Measurements from ENCODE around the gene RUFY4.

Gene RUFY4

DNA sequence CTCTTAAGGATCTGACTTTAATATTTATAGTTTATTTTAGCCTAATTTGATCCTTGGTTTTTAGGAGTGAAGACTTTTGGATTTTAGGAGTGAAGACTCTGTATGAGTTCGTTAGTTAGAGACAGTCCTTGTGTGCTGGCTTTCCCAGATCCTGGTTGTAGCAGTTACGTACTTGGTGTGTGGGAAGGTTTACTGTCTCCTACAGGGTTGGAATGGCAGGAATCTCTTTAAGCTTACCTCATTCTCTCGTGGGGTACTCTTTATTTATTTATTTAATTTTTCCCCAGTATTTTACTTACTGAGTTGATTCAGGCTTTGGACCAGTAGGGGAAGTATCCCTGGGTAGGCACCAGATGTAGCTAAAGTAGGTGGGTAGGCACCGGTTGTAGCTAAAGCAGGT is 54.9 kb downstream of the RUFY4 start:
- no peak for DNase-seq (ENCODE audit: low read depth)
- TF ChIP-seq, protein P1, sequence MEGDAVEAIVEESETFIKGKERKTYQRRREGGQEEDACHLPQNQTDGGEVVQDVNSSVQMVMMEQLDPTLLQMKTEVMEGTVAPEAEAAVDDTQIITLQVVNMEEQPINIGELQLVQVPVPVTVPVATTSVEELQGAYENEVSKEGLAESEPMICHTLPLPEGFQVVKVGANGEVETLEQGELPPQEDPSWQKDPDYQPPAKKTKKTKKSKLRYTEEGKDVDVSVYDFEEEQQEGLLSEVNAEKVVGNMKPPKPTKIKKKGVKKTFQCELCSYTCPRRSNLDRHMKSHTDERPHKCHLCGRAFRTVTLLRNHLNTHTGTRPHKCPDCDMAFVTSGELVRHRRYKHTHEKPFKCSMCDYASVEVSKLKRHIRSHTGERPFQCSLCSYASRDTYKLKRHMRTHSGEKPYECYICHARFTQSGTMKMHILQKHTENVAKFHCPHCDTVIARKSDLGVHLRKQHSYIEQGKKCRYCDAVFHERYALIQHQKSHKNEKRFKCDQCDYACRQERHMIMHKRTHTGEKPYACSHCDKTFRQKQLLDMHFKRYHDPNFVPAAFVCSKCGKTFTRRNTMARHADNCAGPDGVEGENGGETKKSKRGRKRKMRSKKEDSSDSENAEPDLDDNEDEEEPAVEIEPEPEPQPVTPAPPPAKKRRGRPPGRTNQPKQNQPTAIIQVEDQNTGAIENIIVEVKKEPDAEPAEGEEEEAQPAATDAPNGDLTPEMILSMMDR (IDR thresholded peaks at IDR 0.05; ENCODE audit: low read depth, low read length, missing control alignments): no peak
- H3K4me3 ChIP-seq (ENCODE audit: low read depth, low read length): no peak overlapping the region

DNA sequence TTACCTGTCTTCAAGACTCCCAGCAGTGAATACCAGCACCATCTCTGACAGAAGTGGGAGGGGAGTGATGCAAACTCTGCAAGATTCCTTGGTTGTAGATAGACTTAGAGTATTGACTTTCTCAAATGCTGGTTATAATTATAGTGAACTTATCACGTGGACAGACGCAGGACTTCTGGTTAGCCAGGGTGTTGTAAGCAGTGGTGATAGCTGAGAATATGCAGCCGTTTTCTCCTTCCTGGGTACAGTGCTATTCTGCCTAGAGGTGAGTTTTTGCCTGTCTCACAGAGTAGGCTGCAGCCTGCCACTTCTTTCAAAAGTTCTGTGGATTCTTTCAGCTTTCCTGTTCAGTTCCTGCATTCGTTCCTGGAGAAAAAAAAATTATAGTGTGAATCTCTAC is 56.0 kb downstream of the RUFY4 start:
- TF ChIP-seq, protein P1 (IDR thresholded peaks at IDR 0.05; ENCODE audit: low read depth, low read length, missing control alignments): no peak
- DNase-seq (ENCODE audit: low read depth): no peak
- H3K4me3 ChIP-seq (ENCODE audit: low read depth, low read length): no peak overlapping the region

DNA sequence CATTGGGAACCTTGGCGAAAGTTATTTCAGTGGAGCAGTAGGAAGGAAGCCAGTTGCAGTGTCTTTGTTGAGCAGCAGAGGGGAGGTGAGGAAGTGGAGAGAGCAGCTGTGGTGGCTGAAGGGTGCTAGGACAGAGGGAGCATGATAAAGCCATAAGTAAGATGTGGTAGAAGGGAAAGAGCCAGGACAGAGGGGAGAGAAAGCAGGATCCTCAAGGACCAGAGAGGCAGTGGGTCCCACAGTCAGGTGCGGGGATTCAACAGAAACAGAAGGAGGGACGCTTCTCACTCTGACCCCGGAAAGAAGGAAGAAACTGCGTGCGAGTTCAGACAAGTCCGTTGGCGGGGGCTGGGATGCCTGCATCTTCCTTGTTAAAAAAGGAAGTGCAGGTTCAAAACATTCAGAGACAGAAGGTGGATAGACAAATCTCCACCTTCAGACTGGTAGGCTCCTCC is 56.6 kb downstream of the RUFY4 start, which contains the start of gene CXCR2:
Gene CXCR2 (plus strand): TSS at position 403 of the 455 bp plus-strand sequence. CDS start 8,774 bp downstream, outside the sequence.
- H3K4me3 ChIP-seq (ENCODE audit: low read depth, low read length): no peak within 1 kb of the TSS
- no peak for DNase-seq (ENCODE audit: low read depth)
- TF ChIP-seq, protein P1 (IDR thresholded peaks at IDR 0.05; ENCODE audit: low read depth, low read length, missing control alignments): peak; percentile 15

DNA sequence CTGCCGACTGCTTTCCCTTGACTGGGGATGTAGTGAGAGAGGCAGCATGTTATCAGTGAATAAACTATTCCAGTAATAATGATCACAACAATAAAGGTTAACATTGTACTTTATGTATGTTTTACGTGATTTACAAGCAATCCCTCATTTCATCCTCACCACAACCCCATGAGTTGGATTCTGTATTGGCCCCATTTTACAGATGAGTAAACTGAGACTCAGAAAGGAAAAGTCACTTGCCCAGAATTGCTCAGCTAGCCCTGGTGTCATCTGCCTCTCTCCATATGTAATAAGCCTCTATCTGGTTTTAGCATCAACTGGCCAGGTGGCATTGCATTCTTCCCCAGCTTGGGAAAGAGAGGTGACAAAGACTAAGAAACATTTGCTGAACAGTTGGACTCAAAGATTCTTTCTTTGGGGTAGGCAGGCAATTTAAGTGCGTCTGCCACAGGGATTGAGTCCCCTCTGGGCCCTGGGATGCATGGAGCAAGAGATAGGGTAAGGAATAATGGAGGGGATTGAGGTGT is 58.9 kb downstream of the RUFY4 start:
- no peak for DNase-seq (ENCODE audit: low read depth)
- H3K4me3 ChIP-seq (ENCODE audit: low read depth, low read length): no peak overlapping the region
- TF ChIP-seq, protein P1 (IDR thresholded peaks at IDR 0.05; ENCODE audit: low read depth, low read length, missing control alignments): no peak

DNA sequence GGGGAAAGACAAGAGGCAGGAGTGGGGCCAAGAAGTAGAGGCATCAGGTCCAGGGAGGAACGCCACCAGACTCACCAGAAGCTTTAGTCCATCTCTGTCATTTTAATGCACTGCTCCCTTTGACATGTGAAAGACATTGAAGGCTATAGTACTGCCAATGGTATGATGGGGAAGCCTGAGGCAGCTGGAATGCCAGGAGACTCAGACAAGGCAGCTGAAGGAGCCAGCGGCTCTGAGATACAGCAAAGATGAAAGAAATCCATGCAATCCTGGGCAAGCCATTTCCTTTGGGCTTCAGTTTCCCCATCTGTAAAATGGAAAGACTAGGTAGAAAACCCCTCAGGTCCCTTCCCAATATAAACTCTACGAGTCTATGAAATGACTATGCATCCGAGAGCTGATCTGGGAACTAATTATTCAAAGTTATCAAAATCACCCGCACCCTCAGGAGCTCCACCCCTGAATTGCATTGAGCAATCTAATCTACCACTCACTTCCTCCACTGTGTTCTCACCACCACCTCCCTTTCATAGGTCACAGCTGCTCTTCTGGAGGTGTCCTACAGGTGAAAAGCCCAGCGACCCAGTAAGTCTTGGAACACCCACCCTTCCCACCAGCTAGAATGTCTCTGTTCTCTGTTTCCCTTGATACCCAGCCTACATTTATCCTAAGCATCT is 59.9 kb downstream of the RUFY4 start:
- no peak overlapping the region for H3K4me3 ChIP-seq (ENCODE audit: low read depth, low read length)
- TF ChIP-seq, protein P1 (IDR thresholded peaks at IDR 0.05; ENCODE audit: low read depth, low read length, missing control alignments): no peak
- DNase-seq (ENCODE audit: low read depth): no peak

DNA sequence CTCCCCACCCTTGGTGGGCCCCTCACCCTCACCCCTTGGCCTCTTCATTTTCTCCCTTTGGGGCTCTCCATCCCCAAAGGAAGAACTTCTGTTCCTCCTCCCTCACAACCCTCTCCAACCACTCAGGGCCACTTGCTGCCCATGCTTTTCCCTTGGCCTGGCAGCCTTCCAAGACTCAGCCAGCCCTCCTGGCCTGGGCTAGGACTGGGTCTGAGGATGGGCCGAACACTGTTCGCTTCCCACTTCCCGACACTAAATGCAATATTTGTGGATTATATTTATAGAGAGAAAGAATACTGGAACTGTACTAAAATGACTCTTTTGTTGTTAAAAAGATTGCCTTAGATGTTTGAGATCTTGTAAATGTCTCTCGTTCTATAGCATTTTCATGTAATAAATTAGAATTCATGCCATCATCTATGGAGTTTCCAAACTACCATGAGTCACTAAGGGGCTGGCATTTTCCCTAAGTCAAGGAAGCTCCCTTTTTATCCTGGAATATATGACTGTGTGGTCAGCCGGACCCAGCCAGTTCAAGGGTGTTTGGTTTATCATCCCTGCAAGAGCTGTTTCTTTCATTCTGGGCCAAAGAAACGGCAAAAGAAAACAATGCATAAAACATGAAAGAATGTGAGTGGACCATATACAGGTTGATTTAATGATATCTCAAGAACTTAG is 60.5 kb downstream of the RUFY4 start:
- H3K4me3 ChIP-seq (ENCODE audit: low read depth, low read length): no peak overlapping the region
- TF ChIP-seq, protein P1 (IDR thresholded peaks at IDR 0.05; ENCODE audit: low read depth, low read length, missing control alignments): no peak
- DNase-seq (ENCODE audit: low read depth): no peak
